SIG-M5 (cell line): Measurements from ENCODE around the gene DAO.
"Not testable (repeated sequence)": the region's sequence is repeated elsewhere in the genome, so short reads cannot be mapped to it uniquely, and the experiment has no call there.

Experiments used
- DNase-seq: peaks from one replicate; lab custom pipeline; 2025; lab: John Stamatoyannopoulos, UW

Gene DAO

DNA sequence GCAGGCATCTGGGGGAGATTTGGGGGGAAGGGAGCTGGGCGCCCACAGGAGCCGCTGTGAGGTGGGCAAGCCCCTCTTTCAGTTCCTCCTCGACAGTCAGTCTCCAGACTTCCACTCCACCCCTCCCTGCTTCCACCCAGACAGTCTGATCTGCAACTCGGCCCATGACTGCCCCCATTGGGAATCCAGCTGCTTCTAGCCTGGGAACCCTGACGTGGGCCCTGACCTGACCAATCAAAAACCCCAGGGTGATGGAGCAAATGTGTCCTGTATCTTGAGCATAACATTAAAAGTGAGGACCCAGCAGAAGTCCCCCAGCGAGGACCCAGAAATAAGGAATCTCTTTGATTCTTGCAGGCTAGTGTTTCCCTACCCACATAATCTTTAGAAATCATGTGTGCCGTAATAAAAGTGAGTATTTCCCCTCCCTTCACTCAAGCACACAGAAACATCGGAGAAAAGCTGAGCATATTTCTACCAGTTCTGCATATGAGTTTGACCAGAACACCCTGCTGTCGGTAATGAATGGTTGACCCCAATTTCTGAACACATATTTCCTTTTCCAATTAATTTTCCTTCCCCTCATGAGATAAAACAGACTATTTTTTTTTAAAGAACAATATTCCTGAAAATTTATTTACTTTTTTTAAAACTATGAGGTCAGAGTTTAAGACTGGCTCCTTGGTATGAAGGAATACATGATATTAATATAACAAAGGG is 28.9 kb upstream of the DAO start:
- DNase-seq, result no peak

DNA sequence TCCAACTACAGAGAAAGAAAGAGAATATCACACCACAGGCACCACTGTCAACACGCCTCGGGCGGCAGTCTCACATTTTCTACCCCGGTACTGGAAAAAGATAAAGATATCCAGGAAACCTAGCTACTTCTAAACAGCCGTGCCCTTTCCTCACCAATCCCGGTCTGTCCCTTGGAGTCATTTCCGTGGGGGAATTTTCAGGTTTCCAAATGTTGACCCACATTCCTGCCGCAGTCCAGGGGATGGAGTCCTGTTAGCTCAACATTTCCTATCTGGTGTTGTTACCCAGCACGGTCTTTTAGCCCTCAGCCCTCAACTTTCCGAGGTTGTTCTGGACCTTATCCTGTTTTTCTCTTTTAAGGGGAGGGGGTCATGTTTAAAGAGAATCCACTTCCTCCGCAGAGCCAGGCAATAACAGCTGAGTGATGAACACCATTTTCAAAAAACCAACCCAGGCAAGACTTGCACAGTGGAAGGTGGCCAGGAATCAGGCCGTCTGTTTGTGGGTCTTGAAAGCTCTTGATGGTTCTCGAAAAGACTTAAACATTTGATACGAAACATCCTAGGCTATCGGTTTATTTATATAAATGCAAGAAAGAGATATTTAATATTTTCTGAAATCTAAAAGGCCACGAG is 27.1 kb upstream of the DAO start:
- DNase-seq, result no peak

DNA sequence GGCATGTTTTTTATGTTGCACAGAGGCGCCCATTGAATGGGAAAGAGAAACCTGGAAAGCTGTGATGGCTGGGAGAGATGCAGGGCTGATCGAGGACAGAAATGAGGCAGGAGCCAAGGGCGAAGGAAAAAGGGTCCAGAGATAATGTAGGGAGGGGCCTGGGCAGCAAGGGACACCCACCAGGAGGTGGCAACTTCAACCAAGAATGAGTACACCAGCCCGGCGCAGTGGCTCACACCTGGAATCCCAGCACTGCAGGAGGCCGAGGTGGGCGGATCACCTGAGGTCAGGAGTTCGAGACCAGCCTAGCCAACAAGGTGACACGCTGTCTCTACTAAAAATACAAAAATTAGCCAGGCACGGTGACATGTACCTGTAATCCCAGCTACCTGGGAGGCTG is 26.5 kb upstream of the DAO start:
- DNase-seq, result no peak

DNA sequence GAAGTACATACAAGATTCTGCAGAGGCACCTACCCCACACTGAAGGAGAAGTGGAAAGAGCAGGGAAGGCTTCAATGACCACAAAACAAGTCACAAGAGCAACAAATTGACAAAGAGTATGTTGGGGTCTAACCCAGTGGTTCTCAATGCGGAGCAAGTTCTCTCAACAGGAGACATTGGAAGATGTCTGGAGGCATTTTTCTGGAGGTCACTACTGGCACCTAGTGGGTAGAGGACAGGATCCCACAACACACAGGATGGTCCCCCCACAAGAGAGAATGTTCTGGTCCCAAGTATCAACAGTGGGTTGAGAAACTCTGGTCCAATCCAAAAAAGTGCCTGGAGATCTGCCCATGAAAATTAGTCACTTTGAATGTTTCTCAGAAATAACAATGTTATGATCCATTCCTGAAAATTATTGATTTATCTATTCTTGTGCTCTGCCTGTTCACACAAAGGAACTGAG is 25.9 kb upstream of the DAO start:
- DNase-seq, result no peak

DNA sequence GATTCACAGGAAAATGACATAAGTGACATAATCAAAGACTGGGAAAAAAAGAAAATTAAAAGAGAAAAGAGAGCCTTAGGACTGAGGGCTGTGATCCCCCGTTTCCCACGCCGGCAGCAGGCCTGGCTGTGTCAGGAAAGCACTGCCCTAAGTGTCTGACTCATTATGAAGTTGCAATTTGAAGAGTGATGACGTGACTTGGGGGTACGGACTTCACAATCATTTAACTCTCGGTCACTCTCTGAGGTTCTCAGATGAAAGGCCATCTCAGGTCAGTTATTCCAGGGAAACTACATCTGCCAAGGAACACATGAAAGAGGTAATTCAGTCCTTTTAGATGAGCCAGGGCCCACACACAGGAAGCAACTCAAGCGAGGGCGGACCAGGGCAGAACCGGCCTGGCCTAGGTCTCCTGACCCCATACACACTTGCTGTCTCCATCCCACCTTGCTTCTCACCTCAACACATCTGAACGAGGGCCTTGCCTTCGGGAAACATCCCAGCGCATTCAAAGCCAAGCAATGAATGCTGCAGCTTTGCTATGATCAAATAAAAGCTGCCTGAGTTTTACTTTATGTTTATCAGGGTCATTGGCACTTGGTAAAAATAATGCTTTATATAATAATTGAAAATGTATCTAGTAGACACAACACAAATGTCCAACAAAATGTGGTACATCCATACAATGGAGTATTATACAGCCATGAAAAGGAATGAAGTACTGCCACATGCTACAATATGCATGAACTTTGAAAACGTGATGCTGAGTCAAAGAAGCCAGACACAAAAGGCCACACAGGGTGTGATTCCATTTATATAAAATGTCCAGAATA is 25.2 kb upstream of the DAO start:
- DNase-seq, result no peak

DNA sequence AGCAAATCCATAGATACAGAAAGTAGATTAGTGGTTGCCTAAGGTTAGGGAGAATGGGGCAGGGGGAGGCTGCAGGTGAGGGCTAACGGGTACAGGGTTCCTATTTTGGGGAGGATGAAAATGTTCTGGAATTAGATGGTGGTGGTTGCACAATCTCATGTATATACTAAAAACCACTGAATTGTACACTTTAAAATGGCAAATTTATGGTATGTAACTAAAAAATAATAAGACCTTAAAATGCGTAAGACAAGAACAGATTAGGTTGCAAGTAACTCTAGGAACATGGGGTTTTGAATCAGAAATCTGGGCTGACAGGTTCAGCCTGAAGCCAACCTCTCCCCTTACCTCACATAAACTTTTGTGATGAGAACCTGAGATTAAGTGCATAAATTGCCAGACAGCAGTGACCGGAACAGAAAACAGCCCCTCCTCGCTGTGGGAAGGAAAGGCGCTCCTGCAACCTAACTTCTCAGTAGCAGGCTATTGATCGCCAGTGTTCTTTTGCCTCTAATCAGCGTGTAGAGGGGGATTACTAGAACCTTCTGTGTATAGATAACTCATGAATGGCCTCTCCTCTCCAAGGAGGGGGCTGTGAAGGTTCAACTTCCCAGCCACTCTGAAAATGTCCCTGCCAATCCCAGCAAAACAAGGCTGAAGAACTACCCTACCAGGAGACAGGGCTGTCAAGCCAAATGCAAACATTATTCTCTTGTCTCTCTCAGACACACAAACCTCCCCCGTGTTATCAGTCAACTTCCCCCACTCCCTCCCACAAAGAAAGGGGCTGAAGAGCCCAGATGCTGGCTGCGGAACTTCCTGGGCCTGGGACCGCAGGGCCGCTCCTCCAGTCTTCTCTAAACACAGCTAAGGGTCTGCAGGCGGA is 24.4 kb upstream of the DAO start:
- no peak for DNase-seq

DNA sequence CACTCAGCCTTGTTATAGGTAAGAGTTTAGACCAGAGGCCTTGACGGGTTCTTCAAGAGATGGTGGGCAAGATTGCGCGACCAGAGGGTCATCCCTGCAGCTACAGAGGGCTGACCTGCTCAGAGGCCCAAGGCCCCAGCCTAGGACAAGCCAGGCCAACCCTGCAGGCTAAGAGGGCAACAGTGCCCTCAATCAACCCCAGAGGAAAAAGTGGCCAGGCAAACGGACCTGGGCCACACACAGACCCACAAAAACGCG is 23.8 kb upstream of the DAO start:
- DNase-seq, result no peak

DNA sequence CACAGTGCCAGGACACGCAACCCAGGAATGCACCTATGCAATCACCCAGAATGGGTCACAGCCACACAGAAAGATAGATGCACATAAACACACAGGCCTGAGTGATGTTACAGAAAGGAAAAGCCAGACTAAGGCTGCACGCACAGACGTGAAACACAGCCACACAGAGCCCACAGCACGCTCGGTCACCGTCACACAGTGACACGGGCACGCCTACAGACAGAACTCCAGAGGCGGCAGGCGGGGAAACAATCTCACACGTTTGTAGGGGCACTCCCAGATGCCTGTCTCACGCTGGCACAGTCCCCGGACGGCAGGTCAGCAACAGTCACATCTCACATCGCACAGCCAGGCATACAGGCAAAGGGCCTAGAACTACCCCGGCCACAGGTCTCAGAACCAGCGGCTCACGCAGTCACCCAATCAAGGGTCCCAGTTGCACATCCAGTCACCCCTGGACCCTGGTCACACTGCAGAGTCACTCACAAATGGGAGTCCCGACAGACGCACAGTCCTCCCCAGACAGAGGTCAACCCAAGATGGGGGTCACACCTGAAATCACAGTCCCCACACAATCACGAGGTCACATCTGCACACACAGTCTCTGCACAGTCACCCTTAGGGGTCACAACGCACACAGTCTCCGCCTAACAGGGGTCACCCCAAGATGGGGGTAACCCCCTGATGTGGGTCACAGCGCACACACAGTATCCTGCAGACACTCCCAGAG is 23.3 kb upstream of the DAO start:
- no peak for DNase-seq

DNA sequence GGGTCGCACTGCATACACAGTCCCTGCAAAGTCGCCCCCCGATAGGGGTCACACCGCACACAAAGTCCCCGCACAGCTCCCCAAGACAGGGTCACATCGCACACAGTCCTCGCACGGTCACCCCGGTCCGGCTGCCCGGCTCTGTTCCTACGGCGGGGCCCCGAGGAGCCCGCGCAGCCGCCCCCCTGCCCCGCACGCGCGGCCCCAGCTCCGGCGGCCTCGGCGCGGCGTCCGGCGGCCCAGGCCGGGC is 22.8 kb upstream of the DAO start:
- DNase-seq, result no peak

DNA sequence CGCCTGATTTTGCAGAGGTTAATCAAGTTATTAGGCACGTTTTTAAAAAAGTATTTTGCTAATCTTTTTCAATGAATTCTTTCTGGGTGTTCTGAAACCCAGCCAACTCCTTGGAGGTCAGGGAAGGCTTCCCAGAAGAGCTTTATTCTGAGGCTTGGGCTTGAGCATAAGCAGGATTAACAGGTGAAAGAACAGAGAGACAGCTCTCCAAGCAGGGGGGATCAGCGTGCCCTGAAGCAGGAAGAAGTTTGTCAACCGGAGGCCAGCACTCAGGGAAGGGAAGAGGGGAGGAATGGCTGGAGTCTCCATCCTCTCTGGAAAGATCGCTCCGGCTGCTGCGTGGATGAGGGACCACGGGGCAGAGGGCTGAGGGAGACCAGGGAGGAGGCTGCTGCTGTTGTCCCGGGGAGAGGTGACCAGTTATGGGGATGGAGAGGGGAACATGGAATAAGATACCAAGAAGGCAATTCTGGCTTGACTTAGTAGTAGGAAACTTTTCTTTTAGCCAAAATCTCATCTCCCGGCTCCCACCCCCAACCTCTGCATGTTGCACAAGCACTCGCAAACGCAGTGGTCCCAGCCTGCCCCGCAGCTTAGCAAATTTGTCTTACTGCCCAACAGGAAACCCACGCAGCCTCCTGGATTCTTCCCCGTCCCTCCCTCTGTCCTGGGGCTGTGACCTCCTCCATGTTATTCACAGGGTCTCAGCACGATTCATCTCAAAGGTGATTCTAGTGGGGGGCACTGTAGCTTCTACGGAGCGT is 21.4 kb upstream of the DAO start:
- DNase-seq, result no peak

DNA sequence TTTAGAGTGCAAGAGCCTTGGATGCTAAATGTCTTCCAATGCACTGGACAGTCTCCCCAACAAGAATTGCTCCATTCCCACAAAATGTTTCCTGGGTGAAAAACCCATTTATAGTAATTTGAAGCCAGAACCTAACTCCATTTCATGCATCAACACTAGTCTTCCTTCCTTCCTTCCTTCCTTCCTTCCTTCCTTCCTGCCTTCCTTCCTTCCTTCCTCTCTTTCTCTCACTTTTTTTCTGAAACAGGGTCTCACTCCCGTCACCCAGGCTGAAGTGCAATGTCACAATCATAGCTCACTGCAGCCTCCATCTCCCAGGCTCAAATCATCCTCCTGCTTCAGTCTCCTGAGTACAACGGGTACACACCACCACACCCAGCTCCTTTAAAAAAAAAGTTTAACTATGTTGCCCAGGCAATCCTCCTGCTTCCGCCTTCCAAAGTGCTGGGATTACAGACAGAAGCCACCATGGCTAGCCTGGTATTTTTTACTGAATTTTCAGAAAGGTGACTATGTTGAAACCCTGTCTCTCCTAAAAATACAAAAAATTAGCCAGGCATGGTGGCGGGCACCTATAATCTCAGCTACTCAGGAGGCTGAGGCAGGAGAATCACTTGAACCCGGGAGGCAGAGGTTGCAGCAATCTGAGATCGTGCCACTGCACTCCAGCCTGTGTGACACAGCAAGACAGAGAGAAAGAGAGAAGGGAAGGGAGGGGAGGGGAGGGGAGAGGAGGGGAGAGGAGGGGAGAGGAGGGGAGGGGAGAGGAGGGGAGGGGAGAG is 20.6 kb upstream of the DAO start:
- DNase-seq, result not testable (repeated sequence)

DNA sequence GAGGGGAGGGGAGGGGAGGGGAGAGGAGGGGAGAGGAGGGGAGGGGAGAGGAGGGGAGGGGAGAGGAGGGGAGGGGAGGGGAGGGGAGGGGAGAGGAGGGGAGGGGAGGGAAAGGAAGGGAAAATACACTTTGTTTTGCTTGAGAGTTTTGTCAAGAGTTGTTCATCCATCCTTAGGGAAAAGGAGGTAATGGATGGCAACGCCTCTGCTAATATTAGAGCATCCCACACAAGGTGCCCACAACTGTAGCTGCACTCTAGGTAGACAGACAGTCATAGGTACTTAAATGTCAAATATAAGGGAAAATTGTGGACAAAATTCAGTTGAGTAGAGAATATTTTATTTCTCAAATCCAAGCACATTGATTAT is 20.0 kb upstream of the DAO start:
- DNase-seq, result no peak

DNA sequence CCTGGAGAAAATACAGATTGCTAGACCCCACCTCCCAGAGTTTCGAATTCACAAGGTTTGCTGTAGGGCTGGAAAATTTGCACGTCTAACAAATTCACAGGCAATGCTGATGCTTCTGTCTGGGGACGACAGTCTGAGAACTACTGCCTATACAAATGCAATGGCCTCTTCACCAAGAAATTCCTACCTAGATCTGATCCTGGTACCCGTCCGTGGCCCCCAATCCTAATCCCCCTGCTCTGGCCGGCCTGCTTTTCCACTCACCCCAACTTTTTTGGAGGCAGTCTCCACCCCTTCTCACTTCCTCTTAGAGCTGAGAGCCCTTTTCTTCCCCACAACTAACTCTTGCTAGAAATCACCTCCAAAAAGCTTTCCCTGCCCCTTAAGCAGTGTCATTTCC is 19.4 kb upstream of the DAO start:
- DNase-seq, result no peak

DNA sequence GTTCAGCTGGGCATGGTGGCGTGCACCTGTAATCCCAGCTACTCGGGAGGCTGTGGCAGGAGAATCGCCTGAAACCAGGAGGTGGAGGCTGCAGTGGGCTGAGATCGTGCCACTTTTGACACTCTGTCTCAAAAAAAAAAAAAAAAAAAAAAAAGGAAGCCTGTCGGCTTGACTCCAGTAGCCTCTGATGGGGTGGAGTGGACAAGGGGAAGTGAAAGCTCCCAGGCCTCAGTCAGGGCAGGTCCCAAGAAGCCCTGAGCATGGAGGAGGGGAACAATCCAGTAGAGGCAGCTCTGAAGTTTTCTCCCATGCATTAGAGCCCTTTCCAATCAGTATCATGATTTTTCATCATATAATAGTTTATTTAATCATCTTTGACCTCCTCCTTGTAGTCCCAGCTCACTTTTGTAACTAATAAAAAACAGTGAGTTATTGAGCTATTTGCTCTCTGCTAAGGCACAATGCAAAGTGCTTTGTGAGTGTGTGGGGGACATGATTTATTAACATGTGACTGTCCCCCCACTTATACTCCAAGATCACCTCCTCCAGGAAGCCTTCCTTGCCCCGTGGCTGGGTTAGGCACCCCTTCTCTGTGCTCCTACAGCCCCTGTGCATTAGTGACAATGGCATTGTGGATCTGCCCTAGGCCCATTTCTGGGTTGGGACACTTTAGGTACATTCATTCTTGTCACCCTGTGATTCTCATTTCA is 17.9 kb upstream of the DAO start:
- DNase-seq, result peak; percentile 23

DNA sequence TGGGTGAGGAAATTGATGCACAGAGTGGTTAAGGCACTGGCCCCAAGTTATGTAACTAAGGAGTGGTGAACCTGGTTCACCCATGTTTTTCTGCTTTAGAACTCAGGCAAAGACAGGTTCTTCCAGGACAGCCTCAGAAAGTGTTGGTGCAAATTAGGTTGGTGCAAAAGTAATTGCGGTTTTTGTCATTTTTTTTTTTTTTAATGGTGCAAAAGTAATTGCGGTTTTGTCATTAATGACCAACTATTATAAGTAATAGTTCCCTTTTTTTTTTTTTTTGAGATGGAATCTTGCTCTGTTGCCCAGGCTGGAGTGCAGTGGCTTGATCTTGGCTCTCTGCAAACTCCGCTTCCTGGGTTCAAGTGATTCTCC is 17.3 kb upstream of the DAO start:
- DNase-seq, result no peak

DNA sequence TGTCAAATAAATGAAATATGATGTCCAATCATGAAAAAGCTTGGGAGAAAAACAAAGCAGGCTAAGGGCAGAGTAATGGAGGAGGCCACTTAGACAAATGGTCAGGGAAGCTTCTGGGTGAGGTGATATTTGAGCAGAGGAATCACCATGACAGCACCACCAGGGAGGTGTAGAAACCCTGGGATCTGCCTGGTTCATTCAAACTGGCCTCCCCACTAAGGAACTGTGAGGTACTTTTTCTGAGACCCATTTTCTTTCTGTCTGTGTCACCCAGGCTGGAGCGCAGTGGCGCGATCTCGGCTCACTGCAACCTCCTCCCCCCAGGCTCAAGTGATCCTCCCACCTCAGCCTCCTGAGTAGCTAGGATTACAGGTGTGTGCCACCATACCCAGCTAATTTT is 14.7 kb upstream of the DAO start:
- no peak for DNase-seq

DNA sequence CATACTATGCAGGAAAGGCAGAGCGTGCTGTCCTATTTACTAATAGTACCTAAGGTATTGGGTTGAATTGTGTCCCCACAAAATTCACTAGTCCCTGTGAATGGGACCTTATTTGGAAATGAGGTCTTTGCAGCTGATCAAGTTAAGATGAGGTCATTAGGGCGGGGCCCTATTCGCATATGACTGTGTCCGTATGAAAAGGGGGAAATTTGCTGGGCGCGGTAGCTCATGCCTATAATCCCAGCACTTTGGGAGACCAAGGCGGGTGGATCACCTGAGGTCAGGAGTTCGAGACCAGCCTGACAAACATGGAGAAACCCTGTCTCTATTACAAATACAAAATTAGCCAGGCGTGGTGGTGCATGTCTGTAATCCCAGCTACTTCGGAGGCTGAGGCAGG is 13.8 kb upstream of the DAO start:
- DNase-seq, result not testable (repeated sequence)

DNA sequence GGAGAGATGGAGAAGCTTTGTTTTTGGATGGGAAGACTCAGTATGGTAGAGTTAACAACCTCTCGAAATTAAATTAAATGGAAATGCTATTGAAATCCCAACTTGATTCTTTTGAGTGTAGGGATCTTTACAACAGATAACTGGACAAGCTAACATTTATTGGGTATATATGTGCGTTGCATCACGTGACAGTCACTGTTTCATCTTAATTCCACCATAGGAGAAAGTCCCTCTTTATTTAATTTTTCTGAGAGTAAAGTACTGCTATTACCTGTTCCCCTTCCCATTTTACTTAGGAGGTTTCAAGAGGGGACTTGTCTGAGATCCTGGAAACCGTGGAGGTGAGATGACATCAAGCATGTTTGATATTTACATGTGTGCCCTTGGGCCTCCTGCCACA is 11.1 kb upstream of the DAO start:
- no peak for DNase-seq

DNA sequence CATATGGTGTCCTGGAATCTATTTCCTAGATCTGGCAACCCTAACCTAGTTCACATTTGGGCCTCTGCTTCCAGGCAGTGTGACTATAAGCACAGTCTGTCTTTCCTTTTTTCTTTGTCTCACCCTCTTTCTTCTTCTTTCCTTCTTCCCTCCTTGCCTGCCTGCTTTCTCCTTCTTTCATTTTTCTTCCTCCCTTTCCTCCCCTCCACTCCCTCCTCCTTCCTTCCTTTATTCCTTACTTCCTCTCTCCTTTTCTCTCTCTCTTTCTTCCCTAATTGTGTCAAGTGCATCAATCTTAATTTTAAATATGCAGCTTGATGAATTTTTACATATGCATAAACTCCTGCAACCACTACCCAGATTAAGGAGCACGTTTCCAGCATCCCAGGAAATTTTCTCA is 4.6 kb upstream of the DAO start:
- no peak for DNase-seq
